ENCODE results near the gene NDRG4. TPM values are rescaled to one million over a fixed set of nuclear protein-coding genes. Genes with fewer than 3 reads are reported as not detected.

Gene NDRG4
- total RNA-seq, 1 experiment from 2014 or later = 10.7 TPM

DNA sequence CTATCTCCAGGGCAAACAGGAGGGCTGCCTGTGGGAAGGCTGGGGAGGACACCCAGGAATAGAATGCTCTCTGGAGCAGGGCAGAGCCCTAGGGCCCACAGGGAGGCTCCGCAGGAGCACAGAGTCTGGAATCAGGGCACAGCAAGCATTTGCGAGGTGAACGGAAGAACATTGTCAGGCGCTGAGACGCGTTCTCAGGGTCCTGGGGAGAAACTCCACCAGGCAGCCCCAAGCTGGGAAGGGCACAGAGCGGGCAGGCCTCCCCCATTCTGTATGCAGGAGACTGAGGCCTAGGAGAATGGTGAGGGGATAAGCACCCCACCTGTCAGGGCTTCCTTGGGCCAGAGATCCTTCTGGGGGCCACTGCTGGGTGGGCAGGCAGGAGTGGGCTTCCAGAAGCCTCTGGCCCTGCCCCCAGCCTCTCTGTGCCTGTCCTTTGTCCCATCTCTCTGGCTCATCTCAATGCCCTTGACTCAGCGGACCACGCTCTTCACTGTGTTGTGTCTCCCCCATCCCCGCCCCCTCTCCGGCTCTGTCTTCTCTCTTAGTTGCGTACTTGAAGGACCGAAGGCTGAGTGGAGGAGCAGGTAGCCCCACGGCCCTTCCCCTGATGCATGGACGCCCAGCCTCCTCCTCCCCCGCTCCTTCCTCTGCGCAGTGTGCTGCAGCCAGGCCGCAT is 10.3 kb downstream of the NDRG4 start:
- DNase-seq (ENCODE audit: low read depth) = no peak

- no peak for DNase-seq (ENCODE audit: low read depth)
These were observed 11.1 kb downstream of the NDRG4 start for GRCh38 chr16:58510776-58511628.

DNA sequence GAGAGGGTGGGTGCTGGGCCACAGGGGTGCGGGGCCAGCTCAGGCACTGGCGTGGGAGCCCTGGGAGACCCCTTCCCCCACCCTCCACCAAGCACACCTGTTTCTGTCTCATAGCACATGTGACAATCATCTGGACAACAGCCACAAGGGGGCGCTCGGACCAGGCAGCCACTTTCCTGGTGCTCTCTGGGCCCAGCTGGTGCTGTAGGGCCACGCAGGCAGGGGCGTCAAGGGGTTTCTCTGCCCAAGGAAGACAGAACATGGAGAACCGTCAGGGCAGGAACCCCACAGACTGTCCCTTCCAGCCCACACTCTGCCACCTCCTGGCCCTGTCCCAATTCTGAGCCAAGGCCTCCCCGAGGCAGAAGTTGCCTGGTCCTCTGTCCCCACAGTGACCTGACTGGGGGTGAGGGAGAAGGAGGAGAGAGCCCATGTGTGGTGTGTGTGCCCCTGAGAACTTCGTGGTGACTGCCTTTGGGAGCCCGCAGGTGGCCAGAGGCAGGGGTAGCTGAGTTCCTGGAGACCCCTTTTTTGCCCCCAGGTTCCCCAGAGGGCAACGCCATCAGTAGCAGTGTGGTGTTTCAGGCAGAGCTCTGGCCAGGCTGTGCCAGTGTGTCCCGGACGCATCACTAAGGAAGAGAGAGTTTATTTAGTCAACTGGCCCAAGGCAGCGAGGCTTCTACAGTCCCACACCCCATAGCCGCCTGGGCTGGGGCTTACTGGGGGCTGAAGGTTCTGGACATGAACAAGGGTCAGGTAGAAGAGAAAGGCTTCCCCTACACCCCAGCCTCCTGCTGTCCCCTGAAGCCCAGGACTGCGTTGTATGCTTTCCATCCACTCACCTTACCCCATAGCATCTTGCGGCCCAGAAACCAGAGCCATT is 12.2 kb downstream of the NDRG4 start:
- peak; percentile 70 for DNase-seq (ENCODE audit: low read depth)

DNA sequence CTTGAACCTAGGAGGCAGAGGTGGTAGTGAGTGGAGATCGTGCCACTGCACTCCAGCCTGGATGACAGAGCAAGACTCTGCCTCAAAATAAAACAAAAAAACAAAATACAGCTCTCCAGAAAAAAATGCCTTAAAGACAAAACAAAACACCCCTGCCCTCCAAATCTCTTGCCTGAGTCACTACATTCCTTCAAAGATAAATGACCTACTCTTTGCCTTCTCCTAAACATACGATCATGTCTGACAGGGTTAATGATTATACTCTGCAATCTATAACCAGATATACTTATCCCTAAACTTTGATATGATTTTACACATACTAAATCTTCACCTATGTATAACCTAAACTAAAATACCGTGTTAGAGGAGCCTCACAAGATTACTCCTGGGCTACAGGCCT is 13.9 kb downstream of the NDRG4 start:
- DNase-seq (ENCODE audit: low read depth) = no peak

DNA sequence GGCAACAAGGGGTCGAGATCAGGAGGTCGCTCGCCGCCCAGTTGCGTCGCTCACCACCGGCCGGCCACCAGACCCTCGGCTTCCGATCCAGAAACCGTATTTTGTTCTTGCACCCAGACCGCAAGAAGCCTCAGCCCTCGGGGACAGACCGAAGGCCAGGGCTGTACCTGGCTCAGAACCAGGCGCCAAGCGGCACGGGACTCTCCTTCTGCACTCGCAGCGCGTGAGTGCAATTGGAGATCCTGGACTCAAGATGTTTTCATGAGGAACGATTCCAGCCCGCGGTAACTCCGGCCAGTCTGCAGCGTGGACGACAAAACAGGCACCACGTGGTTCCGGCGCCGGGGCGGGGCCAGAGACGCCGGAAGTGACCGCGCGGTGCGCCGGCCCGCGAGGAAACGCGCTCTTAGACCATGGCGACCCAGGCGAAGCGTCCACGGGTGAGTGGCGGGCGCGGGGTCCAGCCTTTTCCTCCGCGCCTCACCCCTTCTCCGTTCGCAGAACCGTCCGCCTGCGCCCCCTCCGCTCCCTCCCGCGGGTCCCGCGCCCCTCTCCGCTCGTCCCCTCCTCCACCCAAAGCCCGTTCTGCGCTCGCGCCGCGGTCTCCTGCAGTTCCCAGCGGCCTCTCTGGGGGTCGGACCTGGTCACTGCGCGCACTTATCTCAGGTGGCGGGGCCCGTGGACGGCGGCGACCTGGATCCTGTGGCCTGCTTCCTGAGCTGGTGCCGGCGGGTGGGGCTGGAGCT is 15.4 kb downstream of the NDRG4 start, which contains the start of gene SETD6:
Gene SETD6 (plus strand): TSS at position 393 of the 746 bp plus-strand sequence. CDS start 21 bp downstream, at position 414.
- DNase-seq (ENCODE audit: low read depth) = peak; percentile 69

DNA sequence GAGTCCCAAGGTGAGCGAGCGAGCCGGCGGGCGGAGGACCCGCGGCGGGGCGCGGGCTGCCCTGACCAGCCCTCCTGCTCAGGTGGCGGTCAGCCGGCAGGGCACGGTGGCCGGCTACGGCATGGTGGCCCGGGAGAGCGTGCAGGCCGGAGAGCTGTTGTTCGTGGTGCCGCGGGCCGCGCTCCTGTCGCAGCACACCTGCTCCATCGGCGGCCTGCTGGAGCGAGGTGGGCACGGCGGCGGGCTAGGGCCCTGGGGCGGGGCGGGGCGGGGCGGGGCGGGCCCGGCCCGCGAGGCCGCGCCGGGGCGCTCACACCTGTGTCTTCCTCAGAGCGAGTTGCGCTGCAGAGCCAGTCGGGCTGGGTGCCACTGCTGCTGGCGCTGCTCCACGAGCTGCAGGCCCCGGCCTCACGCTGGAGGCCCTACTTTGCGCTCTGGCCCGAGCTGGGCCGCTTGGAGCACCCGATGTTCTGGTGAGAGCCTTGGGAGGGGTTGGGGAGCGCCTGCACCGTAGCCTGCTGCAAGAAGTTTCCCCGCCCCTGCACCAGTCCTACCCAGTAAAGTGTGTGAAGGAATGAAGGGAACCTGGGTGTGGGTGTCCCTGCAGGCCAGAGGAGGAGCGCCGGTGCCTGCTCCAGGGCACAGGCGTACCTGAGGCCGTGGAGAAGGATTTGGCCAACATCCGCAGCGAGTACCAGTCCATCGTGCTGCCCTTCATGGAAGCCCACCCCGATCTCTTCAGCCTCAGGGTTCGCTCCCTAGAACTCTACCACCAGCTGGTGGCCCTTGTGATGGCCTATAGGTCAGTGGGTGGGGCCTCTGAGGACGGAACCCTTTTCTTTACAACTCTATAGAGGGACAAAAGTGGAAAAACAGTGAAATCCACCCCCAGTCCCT is 16.2 kb downstream of the NDRG4 start:
- no peak for DNase-seq (ENCODE audit: low read depth)

GRCh38 chr16:58516768-58517107 is 16.8 kb downstream of the NDRG4 start:
- DNase-seq (ENCODE audit: low read depth) = no peak

DNA sequence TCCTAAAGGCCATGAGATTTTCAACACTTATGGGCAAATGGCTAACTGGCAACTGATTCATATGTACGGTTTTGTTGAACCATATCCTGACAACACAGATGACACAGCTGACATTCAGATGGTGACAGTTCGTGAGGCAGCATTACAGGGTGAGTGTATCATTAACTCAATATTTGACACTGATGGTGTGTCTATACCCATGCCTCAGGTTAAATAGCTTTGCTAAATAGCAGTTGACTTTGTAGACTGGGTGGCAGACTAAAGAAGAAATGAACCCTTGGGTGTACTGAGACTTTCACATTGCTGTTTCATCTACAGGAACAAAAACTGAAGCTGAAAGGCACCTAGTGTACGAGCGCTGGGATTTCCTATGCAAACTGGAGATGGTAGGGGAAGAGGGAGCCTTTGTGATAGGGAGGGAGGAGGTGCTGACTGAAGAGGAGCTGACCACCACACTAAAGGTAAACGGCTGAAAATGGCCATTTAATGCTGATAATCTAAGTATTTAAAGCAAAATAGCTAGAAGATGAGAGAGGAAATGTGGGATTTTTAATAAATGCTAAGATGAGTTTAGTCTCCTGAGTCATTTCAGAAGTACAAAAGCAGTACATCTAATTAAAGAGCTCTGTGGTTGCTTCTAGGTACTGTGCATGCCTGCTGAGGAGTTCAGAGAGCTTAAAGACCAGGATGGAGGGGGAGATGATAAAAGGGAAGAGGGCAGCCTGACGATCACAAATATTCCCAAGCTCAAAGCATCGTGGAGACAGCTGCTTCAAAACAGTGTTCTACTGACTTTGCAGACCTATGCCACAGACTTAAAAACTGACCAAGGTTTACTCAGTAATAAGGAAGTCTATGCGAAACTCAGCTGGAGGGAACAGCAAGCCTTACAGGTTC is 18.4 kb downstream of the NDRG4 start:
- no peak for DNase-seq (ENCODE audit: low read depth)

DNA sequence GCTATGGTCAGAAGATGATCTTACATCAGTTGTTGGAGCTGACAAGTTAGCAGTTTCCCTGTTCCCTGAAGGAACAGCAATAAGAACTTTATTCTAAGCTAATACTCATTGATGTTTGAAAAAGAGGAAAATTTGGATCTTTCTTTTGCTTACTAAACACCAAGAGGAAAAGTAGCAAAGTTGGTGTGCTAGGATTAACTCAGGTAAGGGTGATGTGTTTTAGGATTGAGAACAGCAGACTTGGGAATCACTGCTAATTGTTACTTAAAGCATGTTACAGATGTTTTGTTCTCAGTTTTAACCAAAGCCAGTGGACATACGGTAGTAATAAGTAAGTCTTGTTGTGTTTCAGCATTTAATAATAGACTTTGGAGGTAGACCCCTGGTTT is 19.0 kb downstream of the NDRG4 start:
- DNase-seq (ENCODE audit: low read depth) = no peak

- DNase-seq (ENCODE audit: low read depth) = no peak
These were observed 19.8 kb downstream of the NDRG4 start for GRCh38 chr16:58519707-58520106.

- DNase-seq (ENCODE audit: low read depth) = no peak
These were observed 30.2 kb downstream of the NDRG4 start for GRCh38 chr16:58530179-58530578.

- DNase-seq (ENCODE audit: low read depth) = no peak
These were observed 32.5 kb downstream of the NDRG4 start for GRCh38 chr16:58532414-58532813.

- no peak for DNase-seq (ENCODE audit: low read depth)
These were observed 34.0 kb downstream of the NDRG4 start for GRCh38 chr16:58533751-58534470.

DNA sequence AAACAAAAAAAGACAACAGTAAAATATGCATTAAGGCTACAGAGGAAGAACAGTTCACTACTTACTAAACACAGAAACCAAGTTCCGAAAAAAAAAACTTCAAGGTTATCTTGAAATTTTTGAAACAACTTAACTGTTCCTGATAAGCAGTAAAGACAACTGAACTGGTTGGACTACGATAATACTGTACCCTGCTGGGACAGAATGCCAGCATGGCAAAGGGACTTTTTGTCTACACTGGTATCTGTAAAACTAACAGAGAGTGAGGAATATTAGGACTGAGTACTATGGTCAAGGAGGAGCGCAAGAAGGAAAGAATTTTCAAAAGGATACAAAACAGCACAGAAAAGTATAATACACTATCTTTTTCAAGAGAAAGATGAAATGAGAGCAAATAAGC is 35.2 kb downstream of the NDRG4 start:
- no peak for DNase-seq (ENCODE audit: low read depth)

- no peak for DNase-seq (ENCODE audit: low read depth)
These were observed 36.3 kb downstream of the NDRG4 start for GRCh38 chr16:58536278-58536677.

DNA sequence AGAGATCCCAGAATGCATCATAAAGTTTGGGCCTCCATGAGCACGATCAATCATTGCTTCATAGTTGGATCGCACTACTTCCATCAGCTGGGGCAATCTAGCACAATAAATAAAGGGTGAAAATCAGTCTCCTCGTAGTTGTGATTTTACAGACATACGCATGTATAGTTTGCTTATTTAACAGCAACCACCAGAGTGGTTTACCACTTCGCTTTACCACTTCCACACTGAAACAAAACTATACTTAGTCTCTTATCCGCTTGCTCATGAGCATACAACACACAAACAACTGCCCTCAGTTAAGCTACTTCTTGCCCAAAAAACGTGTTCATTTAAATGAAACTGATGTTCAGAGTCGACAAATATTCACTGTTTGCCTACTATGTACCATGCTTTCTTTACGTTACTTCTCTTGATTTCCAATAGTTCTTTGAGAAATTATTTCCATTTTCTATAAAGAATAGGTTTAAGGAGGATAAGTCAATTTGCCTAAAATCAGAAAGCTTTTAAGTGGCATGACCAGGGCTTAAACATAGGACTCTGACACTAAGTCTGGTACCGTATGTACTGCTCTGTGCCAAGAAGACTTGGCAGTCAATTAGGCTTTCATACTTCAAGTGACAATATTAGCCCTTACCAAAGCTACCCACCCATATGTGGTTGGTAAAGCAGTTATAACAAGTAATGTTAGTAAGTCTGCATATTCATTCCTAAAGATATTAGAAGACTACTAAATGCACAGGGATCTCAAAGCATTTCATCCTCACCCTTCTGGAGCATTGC is 37.4 kb downstream of the NDRG4 start:
- DNase-seq (ENCODE audit: low read depth) = no peak

- no peak for DNase-seq (ENCODE audit: low read depth)
These were observed 41.8 kb downstream of the NDRG4 start for GRCh38 chr16:58541711-58542110.

DNA sequence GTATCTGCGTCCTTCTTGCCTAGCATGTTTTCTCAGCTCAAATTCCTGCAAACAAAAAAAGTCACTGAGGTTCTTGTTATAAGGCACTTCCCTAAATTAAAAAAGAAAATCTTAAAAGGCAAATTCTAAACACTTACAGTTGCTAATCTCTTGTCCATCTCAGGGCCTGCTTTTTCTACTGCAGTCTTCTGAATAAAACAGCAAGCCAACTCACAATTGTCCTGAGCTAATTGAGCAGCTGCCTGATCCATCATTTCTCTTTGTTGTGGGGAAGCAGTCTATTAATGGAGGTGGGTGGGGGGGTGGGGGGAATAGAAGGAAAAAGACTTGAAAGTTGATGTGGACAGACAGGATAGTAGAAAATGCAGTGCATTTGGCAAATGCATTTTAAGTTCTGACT is 42.3 kb downstream of the NDRG4 start:
- no peak for DNase-seq (ENCODE audit: low read depth)
